Measurements from ENCODE around the gene SLC8A3. TPM values are rescaled to one million over a fixed set of nuclear protein-coding genes. Genes with fewer than 3 reads are reported as not detected.

Gene SLC8A3
- total RNA-seq, 1 donor = under 0.01 TPM

- no peaks in the 10 kb centered on the region for H3K4me1 ChIP-seq (ENCODE audit: insufficient read depth, low read length)
- no peak overlapping the region for H3K27ac ChIP-seq (ENCODE audit: low read depth, low read length)
- no peak overlapping the region for H3K4me2 ChIP-seq (ENCODE audit: insufficient read depth, low read length)
- H2AFZ ChIP-seq (ENCODE audit: low read length) = no peak overlapping the region
- no peaks in the 10 kb centered on the region for H3K36me3 ChIP-seq (ENCODE audit: insufficient read depth, low read length)
- no peaks in the 10 kb centered on the region for H3K79me2 ChIP-seq (ENCODE audit: insufficient read depth, low read length)
- H3K4me3 ChIP-seq (ENCODE audit: insufficient read depth, low read length) = no peak overlapping the region
- no peaks in the 10 kb centered on the region for H3K9me3 ChIP-seq (ENCODE audit: low read depth, low read length)
- H3K27me3 ChIP-seq (ENCODE audit: insufficient read depth, low read length) = no peaks in the 10 kb centered on the region
- DNase-seq (ENCODE audit: insufficient read length, low spot score, missing footprints) = no peak
- H4K20me1 ChIP-seq (ENCODE audit: insufficient read depth, low read length) = no peaks in the 10 kb centered on the region
- TF ChIP-seq CTCF (IDR thresholded peaks at IDR 0.05; ENCODE audit: extremely low read depth, low read depth, low read length) = no peak
Observed at GRCh38 chr14:70009961-70010360, 178.8 kb downstream of the SLC8A3 start.

- Histone ChIP-seq H3K9me3 (ENCODE audit: low read depth, low read length) (no peaks in the 10 kb centered on the region), H3K4me3 (ENCODE audit: insufficient read depth, low read length) (no peak overlapping the region), H3K4me2 (ENCODE audit: insufficient read depth, low read length) (no peak overlapping the region), H4K20me1 (ENCODE audit: insufficient read depth, low read length) (no peaks in the 10 kb centered on the region), H3K27me3 (ENCODE audit: insufficient read depth, low read length) (no peaks in the 10 kb centered on the region), H2AFZ (ENCODE audit: low read length) (peak overlapping the region; percentile 43), H3K27ac (ENCODE audit: low read depth, low read length) (no peak overlapping the region), H3K36me3 (ENCODE audit: insufficient read depth, low read length) (no peaks in the 10 kb centered on the region), H3K4me1 (ENCODE audit: insufficient read depth, low read length) (no peaks in the 10 kb centered on the region), H3K79me2 (ENCODE audit: insufficient read depth, low read length) (no peaks in the 10 kb centered on the region)
- TF ChIP-seq CTCF (IDR thresholded peaks at IDR 0.05; ENCODE audit: extremely low read depth, low read depth, low read length) = no peak
- no peak for DNase-seq (ENCODE audit: insufficient read length, low spot score, missing footprints)
Observed at GRCh38 chr14:70008284-70009262, 180.2 kb downstream of the SLC8A3 start.

GRCh38 chr14:70006699-70007098 is 182.1 kb downstream of the SLC8A3 start:
- no peak for DNase-seq (ENCODE audit: insufficient read length, low spot score, missing footprints)
- no peaks in the 10 kb centered on the region for H4K20me1 ChIP-seq (ENCODE audit: insufficient read depth, low read length)
- no peak overlapping the region for H3K4me2 ChIP-seq (ENCODE audit: insufficient read depth, low read length)
- no peak for TF ChIP-seq CTCF (IDR thresholded peaks at IDR 0.05; ENCODE audit: extremely low read depth, low read depth, low read length)
- no peaks in the 10 kb centered on the region for H3K79me2 ChIP-seq (ENCODE audit: insufficient read depth, low read length)
- no peak overlapping the region for H2AFZ ChIP-seq (ENCODE audit: low read length)
- no peaks in the 10 kb centered on the region for H3K36me3 ChIP-seq (ENCODE audit: insufficient read depth, low read length)
- no peaks in the 10 kb centered on the region for H3K9me3 ChIP-seq (ENCODE audit: low read depth, low read length)
- no peaks in the 10 kb centered on the region for H3K4me1 ChIP-seq (ENCODE audit: insufficient read depth, low read length)
- no peaks in the 10 kb centered on the region for H3K27me3 ChIP-seq (ENCODE audit: insufficient read depth, low read length)
- H3K27ac ChIP-seq (ENCODE audit: low read depth, low read length) = no peak overlapping the region
- H3K4me3 ChIP-seq (ENCODE audit: insufficient read depth, low read length) = no peak overlapping the region

GRCh38 chr14:70005281-70005805 is 183.4 kb downstream of the SLC8A3 start:
- Histone ChIP-seq H3K27ac (ENCODE audit: low read depth, low read length) (no peak overlapping the region), H3K4me2 (ENCODE audit: insufficient read depth, low read length) (no peak overlapping the region), H3K9me3 (ENCODE audit: low read depth, low read length) (no peaks in the 10 kb centered on the region), H4K20me1 (ENCODE audit: insufficient read depth, low read length) (no peaks in the 10 kb centered on the region), H3K27me3 (ENCODE audit: insufficient read depth, low read length) (no peaks in the 10 kb centered on the region), H3K79me2 (ENCODE audit: insufficient read depth, low read length) (no peaks in the 10 kb centered on the region), H3K4me3 (ENCODE audit: insufficient read depth, low read length) (no peak overlapping the region), H3K36me3 (ENCODE audit: insufficient read depth, low read length) (no peaks in the 10 kb centered on the region), H2AFZ (ENCODE audit: low read length) (no peak overlapping the region), H3K4me1 (ENCODE audit: insufficient read depth, low read length) (peaks cover 10% of the 10 kb centered on the region)
- no peak for TF ChIP-seq CTCF (IDR thresholded peaks at IDR 0.05; ENCODE audit: extremely low read depth, low read depth, low read length)
- no peak for DNase-seq (ENCODE audit: insufficient read length, low spot score, missing footprints)

Measured in osteoblast (primary cell).